ENCODE measurements around the gene STAP2. TPM values are rescaled to one million over a fixed set of nuclear protein-coding genes. Genes with fewer than 3 reads are reported as not detected.

The STAP2 gene
- total RNA-seq, 2 experiments from 2014 or later: 1.7 to 1.8 TPM

GRCh38 chr19:4294389-4294788, 44.2 kb downstream of the STAP2 start:
- peaks cover 11% of the 10 kb centered on the region for H3K4me1 ChIP-seq (ENCODE audit: insufficient read depth, low read length)
- TF ChIP-seq CTCF (IDR thresholded peaks at IDR 0.05): no peak
- no peak overlapping the region for H3K4me3 Mint-ChIP-seq
- H3K36me3 ChIP-seq (ENCODE audit: insufficient read depth, low read length): peaks cover 2% of the 10 kb centered on the region
- no peak for ATAC-seq (ENCODE audit: poor library complexity)
- H3K4me3 ChIP-seq (ENCODE audit: low read length): no peak overlapping the region
- DNase-seq: no peak
- no peaks in the 10 kb centered on the region for H3K27me3 Mint-ChIP-seq
- H3K27me3 ChIP-seq (ENCODE audit: control insufficient read depth in 1 of 2, insufficient read depth in 2 of 2, low read length in 2 of 2): no peaks in the 10 kb centered on the region
- H3K27ac Mint-ChIP-seq: no peak overlapping the region
- POLR2A ChIA-PET: no interaction called here
- CTCF ChIA-PET: no interaction called here
- intact Hi-C loops (cut with DNase I, micrococcal nuclease): no loop called here
- H3K9me3 Mint-ChIP-seq: no peaks in the 10 kb centered on the region
- H3K27ac ChIP-seq (ENCODE audit: low read depth in 1 of 2, low read length in 2 of 2): no peak overlapping the region
- H3K9me3 ChIP-seq (ENCODE audit: control insufficient read depth in 1 of 2, insufficient read depth in 1 of 2, low read length in 2 of 2): no peaks in the 10 kb centered on the region
- H3K4me1 Mint-ChIP-seq (ENCODE audit: low read depth): peaks cover 8% of the 10 kb centered on the region
- peaks cover 27% of the 10 kb centered on the region for H3K36me3 Mint-ChIP-seq (ENCODE audit: low read depth)

- Histone ChIP-seq H3K9me3 (ENCODE audit: control insufficient read depth in 1 of 2, insufficient read depth in 1 of 2, low read length in 2 of 2) (no peaks in the 10 kb centered on the region), H3K27me3 (ENCODE audit: control insufficient read depth in 1 of 2, insufficient read depth in 2 of 2, low read length in 2 of 2) (no peaks in the 10 kb centered on the region), H3K36me3 (ENCODE audit: insufficient read depth, low read length) (no peaks in the 10 kb centered on the region), H3K4me3 (ENCODE audit: low read length) (no peak overlapping the region), H3K27ac (ENCODE audit: low read depth in 1 of 2, low read length in 2 of 2) (no peak overlapping the region), H3K4me1 (ENCODE audit: insufficient read depth, low read length) (peaks cover 5% of the 10 kb centered on the region)
- ATAC-seq (ENCODE audit: poor library complexity): no peak
- H3K27ac Mint-ChIP-seq: no peak overlapping the region
- H3K4me3 Mint-ChIP-seq: no peak overlapping the region
- intact Hi-C loops (cut with DNase I, micrococcal nuclease): no loop called here
- ChIA-PET CTCF (no interaction called here), POLR2A (no interaction called here)
- H3K27me3 Mint-ChIP-seq: no peaks in the 10 kb centered on the region
- no peak for DNase-seq
- no peak for TF ChIP-seq CTCF (IDR thresholded peaks at IDR 0.05)
- peaks cover 20% of the 10 kb centered on the region for H3K36me3 Mint-ChIP-seq (ENCODE audit: low read depth)
- H3K9me3 Mint-ChIP-seq: no peaks in the 10 kb centered on the region
- H3K4me1 Mint-ChIP-seq (ENCODE audit: low read depth): no peaks in the 10 kb centered on the region
Measured at GRCh38 chr19:4292515-4292914, 46.1 kb downstream of the STAP2 start.

- POLR2A ChIA-PET: no interaction called here
- Mint-ChIP-seq H3K36me3 (ENCODE audit: low read depth) (peaks cover 16% of the 10 kb centered on the region), H3K9me3 (no peaks in the 10 kb centered on the region), H3K27ac (no peak overlapping the region), H3K27me3 (no peaks in the 10 kb centered on the region), H3K4me1 (ENCODE audit: low read depth) (no peaks in the 10 kb centered on the region), H3K4me3 (no peak overlapping the region)
- no peak for TF ChIP-seq CTCF (IDR thresholded peaks at IDR 0.05)
- intact Hi-C loops (cut with DNase I, micrococcal nuclease): no loop called here
- Histone ChIP-seq H3K27ac (ENCODE audit: low read depth in 1 of 2, low read length in 2 of 2) (no peak overlapping the region), H3K4me1 (ENCODE audit: insufficient read depth, low read length) (no peaks in the 10 kb centered on the region), H3K9me3 (ENCODE audit: control insufficient read depth in 1 of 2, insufficient read depth in 1 of 2, low read length in 2 of 2) (no peaks in the 10 kb centered on the region), H3K4me3 (ENCODE audit: low read length) (no peak overlapping the region), H3K27me3 (ENCODE audit: control insufficient read depth in 1 of 2, insufficient read depth in 2 of 2, low read length in 2 of 2) (no peaks in the 10 kb centered on the region), H3K36me3 (ENCODE audit: insufficient read depth, low read length) (no peaks in the 10 kb centered on the region)
- DNase-seq (no peak), ATAC-seq (ENCODE audit: poor library complexity) (no peak)
- CTCF ChIA-PET: no interaction called here
Measured at GRCh38 chr19:4291184-4291732, 47.4 kb downstream of the STAP2 start.
